SKM-1 treated with dmso at 0.1 percent for 144 hours (cell line): ENCODE results near the gene STOX1.
"Not testable (repeated sequence)": the region's sequence is repeated elsewhere in the genome, so short reads cannot be mapped to it uniquely, and the experiment has no call there.

ENCODE experiments used
- DNase-seq: peaks from one replicate; lab custom pipeline; 2025; ENCODE audit not compliant: unreplicated experiment; lab: John Stamatoyannopoulos, UW

STOX1 gene

DNA sequence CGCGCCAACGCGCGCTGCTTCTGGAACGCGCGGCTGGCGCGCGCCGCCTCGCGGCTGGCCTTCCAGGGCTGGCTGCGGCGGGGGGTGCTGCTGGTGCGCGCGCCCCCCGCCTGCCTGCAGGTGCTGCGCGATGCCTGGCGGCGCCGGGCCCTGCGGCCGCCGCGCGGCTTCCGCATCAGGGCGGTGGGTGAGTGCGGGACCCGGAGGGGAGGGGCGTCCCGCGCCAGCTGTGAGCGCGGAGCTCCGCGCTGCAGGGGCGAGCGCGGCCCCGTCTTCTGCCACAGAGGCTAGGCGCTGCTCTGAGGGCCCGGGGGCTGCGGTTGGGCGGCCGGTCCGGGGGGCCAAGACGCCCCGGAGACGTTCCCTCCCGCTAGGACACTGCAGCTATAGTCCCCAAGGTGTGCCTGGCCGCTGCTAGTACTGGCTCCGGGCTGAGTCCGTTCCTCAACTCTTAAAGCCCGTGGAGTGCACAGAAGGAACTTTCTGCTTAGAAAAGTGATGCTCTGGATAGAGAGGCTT lies 811 bp downstream of the STOX1 start:
- DNase-seq: not testable (repeated sequence)

DNA sequence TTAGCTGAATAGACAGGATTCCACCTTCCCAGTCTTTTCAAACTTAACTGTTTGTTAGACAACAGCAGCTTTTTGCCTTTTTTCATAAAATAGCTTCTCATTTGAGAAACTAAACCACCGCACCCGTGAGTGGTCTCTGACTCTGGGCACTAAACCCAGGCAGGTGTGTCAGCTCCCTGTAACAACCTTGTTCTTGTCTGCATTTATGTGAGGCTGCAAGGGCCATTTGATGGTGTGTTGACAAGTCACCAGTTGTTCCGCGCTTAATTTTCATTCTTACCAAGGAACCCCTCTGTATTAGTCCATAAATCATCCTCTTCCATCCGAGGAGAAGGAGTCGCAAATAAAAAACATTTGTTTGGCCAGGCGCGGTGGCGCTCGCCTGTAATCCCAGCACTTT lies 1.5 kb downstream of the STOX1 start:
- DNase-seq: no peak

DNA sequence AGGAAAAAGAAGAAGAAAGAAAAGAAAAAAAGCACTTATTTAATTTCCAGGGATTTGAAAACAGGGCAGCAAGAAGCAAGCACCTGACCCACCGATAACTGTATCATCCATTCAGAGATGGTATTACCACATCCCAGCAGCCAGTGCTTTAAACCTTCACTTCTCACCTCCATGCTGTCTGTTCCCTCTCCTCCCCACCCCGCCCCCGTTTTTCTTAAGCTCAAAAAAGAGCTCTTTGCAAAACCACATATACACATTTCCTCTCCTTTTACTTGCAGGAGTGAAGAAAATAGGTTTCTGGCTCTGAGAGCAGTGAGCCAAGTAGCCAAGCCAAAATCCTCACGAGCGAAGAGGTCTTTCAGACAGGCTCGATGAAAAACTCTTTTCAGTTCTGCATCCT lies 2.2 kb downstream of the STOX1 start:
- no peak for DNase-seq

DNA sequence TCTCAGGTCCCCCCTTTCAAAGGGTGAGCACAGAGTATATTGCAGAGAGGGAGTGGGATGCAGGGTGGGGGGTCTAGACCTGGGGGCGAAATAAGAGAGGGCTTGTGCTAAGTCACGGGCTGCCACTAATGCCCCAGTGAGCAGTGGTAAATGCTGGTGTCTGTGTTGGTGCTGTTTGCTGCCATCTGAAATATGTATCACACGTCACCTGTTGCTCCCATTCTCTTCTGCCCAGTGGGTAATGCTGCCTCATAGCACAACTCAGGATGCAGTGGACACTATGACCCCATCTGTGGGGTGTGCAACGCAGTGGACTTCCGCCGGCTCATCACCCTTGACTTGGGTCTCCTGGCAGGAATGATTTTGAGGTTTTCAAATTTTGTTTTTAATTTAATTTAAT lies 2.6 kb downstream of the STOX1 start:
- no peak for DNase-seq

DNA sequence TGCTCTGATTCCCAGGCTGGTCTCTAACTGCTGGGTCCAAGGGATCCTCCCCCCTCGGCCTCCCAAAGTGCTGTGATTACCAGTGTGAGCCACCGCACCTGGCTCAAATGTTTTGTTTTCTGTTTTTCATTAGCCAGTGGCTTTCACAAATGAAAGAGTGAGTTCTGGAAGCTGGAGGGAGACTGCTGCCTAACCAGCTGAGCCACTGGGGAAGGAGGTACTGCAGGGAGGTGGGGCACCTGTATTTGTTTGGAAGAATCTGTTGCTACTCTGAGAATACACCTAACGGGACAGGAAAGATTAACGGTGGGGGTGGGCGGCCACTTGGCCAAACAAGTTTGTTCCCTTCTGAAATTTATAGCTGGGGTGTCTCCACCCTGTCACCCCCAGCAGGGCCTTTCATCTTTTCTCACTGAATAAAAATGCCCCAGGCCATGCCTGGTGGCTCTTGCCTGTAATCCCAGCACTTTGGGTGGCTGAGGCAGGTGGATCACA lies 4.7 kb downstream of the STOX1 start:
- DNase-seq: no peak

DNA sequence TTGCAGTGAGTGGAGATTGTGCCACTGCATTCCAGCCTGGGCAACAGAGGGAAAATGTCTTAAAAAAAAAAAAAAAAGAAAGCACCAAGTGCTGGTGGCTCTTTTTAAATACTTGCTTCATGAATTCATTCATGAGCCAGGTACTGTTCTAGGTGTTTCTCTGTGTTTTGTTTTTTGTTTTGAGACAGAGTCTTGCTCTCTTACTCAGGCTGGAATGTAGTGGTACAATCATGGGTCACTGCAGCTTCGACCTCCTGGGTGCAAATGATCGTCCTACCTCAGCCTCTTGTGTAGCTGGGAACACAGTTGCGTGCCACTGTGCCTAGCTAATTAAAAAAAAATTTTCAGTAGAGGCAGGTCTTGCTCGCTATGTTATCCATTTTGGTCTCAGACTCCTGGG lies 5.3 kb downstream of the STOX1 start:
- DNase-seq: no peak

DNA sequence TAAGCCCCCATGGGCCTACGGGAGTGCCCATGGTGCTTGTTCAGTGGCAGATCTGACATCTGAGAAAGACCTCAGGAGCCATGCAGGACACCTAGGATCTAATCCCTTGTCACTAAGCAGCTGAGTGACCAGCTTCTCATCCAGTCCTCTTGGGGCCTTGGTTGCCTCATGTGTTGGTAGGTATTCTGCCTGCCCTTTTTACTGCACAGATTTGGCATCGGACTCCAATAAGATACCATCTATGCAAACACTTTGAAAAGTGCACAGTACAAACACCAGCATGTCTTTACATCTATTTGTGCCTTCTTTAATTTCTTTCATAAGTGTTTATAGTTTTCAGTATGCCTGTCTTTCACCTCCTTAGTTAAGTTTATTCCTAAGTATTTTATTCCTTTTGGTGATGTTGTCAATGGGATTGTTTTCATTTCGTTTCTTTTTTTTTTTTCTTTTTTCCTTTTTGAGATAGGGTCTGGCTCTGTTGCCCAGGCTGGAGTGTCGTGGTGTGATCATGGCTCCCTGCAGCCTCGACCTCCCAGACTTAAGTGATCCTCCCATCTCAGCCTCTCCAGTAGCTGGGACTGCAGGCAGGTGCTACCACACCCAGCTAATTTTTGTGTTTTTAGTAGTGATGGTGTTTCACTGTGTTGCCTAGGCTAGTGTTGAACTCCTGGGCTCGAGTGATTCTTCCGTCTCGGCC lies 10.4 kb downstream of the STOX1 start:
- DNase-seq: no peak

DNA sequence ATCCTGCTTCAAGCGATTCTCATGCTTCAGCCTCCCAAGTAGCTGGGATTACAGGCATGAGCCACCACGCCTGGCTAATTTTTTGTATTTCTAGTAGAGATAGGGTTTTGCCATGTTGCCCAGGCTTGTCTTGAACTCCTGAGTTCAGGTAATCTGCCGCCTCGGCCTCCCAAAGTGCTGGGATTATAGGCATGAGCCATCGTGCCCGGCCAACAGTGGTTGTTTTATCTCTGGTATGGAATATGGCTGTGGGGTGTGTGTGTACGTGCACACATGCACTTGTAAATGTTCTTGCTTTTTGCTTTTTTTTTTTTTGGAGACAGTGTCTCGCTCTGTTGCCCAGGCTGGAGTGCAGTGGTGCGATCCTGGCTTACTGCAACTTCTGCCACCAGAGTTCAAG lies 13.3 kb downstream of the STOX1 start:
- DNase-seq: not testable (repeated sequence)

DNA sequence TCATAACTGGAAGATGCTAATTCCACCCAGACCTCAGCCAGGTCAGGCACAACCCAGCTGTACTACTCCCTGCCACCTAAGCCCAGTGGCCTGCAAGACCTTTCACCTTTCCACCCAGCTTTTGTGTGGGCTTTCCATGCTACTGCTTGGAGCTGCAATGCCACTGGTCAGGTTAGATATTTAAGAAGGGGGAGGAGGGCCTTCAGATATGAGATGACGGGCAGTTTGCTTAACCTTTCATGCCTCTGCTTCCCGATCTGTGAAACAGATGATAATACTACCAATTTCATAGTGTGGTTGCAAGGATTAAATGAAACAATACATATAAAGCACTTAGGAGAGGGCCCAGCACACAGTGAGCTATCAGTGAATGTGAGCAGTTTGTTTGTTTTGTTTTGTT lies 20.9 kb downstream of the STOX1 start:
- DNase-seq: no peak

DNA sequence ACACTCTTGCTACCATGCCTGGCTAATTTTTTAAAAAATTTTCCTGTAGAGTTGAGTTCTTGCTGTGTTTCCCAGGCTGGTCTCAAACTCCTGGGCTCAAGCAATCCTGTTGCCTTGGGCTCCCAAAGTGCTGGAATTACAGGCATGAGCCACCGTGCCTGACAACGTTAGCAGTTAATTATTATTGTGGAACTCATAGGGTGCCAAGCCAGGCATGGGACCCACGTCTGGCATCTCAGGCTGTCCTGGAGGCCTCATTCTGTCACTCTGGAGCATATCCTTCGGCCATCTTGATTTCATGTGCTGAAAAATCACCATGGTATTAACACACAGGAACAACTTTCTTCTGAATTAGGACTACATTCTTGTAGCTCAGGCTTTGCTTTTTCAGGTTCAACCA lies 21.5 kb downstream of the STOX1 start:
- DNase-seq: no peak

DNA sequence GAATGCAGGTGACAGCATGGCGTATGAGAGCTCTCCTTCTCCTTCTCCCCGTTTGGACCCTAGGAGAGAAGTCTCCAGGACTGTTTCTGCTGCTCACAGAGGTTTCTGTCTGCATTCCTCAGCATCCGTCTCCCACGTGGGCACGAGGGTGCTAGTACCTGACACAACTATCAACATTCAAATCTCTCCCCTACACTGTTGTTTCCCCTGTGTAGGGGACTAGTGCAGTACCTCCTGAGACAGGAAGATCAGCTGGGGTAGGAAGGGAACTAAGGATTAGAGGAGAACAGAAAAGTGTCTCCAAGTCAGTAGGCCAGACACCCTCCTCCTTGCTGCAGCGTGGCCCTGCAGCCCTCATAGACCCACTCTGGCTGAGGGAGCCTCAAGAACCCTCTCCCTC lies 29.0 kb downstream of the STOX1 start:
- no peak for DNase-seq

DNA sequence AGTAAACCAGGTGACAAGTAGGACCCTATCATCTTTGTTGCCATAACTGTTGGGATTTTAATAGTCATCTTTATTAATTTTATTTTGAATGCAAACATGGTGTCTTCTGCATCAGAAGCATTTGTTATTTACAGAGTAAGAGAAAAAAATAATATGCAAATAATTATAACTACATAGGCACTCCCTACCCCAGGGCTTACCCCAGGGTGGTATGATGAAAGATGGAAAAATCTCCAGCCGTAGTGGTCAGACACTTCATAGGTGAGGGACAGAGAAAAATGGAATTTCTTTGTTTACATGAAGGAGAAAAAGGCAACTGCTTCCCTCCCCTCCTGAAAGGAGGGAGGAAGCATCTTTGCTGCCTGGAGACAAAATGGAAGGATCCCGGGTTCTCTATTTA lies 29.7 kb downstream of the STOX1 start:
- DNase-seq: no peak

DNA sequence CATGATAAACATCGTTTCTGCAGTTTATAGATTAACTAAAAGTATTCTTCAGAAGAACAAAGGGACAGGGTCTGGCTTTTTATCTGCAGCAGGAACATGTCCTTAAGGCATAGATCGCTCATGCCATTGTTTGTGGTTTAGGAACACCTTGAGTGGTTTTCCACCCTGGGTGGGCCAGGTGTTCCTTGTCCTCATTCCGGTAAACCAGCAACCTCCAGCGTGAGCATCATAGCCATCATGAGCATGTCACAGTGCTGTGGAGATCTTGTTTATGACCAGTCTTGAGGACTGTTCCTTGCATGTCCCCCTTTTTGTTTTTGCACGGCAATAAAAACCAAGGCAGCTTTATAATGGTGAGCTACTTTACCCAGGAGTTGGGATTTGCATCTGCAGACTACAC lies 33.9 kb downstream of the STOX1 start:
- DNase-seq: no peak

DNA sequence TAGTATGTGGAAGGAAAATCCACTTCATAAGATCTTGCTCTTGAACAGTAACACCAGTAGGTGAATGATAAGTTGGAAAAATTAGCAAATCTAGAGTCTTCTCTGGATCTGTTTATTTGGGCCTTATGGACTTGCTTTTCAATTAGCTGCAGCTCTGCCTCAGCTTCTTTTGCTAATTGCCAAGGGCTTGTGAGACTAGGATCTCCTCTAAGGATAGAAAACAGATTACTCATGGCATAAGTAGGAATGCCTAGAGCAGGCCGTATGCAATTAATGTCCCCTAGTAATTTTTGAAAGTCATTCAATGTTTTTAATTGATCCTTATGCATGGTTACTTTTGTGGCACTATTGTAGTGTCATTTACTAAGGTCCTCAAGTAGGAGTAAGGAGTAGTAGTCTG lies 37.3 kb downstream of the STOX1 start:
- DNase-seq: no peak

DNA sequence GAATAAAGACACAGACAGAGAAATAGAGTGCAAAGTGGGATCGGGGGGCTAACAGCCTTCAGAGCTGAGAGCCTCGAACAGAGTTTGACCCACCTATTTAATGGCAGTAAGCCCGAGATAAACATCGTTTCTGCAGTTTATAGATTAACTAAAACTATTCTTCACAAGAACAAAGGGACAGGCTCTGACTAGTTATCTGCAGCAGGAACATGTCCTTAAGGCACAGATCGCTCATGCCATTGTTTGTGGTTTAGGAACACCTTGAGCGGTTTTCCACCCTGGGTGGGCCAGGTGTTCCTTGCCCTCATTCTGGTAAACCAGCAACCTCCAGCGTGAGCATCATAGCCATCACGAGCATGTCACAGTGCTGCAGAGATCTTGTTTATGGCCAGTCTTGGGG lies 40.8 kb downstream of the STOX1 start:
- DNase-seq: not testable (repeated sequence)

DNA sequence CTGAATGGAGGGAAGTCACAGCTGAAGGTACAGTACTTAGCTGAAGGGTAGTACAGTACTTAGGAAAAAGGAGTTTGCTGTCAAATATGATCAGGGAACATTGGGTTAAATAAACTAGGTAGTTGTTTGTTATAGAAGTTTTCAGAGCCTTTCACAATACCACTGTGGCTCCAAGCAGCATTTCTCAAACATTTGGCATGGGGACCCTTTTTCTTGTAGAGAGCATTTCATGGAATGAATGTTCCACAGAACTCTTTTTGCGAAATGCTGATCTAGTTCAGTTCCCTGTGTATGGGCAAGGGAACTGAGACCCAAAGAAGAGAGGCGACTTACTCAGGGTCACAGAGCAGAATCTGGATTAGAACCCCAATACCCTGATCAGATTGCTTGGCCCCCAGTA lies 42.3 kb downstream of the STOX1 start:
- DNase-seq: no peak

DNA sequence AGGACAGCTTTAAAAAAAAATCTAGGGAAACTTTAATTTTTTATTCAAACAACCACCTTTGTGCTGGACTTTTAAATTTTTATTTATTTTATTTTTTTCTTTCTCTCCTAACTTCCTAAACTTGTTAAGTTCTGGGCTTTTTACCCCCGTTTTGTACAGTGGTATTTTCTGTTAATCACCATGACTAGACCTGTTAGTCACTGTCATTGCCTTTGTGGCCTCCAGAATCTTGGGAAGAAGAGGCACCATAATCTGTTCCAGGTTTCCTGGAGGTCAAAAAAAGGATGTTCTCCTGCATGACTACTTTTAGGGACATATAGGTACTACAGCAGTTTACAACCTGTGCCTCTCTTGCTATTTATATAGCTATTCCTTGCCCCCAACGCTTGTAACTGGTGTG lies 42.7 kb downstream of the STOX1 start:
- DNase-seq: no peak

DNA sequence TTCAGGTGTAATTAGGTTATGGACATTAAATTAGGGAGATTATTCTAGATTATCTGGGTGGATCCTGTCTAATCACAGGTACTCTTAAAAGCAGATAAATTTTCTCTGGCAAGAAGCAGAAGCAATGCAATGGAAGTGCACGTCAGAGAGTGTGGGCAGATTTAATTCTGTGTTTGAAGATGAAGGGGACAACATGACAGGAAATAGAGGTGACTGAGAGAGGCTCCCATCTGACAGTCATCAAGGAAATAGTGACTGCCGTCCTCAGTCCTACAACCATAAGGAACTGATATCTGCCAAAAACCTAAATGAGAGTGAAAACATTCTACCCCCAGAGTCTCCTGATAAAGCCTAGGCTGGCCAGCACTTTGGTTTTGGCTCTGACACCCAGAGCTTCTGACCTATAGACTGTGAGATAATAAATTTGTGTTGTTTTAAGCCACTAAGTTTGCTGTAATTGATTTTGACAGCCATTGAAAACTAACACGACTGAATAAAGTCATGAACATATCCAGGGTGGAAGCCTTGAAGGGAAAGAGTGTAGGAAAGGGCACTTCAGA lies 43.3 kb downstream of the STOX1 start:
- no peak for DNase-seq

DNA sequence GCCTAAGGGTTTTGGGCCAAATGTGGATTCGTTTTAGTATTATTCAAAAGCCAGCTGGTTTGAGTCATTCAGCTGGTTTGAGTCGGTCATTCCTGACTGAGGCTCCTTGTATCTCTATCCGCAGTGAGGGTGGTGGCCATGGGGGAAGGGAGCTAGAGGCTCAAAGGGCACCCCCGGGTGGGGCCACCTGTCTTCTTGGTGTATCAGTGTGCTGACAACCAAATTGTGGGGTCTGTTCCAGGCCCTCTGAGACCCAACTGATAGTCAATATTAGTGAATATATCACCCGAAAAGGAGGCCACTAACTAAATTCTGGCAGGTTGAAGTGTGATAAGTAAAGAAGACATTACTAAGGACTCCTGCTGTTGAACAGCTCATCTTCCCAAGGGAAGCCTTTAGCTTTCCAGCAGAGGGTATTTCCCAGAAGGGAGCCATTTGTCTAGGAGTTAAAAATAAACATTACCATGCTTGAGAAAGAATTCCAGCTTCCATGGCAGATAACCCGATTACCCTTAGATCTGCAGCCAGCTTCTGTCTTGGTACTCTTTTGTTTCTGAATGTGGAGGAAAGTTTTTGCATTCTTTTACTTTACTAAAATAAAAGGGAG lies 43.9 kb downstream of the STOX1 start:
- no peak for DNase-seq

DNA sequence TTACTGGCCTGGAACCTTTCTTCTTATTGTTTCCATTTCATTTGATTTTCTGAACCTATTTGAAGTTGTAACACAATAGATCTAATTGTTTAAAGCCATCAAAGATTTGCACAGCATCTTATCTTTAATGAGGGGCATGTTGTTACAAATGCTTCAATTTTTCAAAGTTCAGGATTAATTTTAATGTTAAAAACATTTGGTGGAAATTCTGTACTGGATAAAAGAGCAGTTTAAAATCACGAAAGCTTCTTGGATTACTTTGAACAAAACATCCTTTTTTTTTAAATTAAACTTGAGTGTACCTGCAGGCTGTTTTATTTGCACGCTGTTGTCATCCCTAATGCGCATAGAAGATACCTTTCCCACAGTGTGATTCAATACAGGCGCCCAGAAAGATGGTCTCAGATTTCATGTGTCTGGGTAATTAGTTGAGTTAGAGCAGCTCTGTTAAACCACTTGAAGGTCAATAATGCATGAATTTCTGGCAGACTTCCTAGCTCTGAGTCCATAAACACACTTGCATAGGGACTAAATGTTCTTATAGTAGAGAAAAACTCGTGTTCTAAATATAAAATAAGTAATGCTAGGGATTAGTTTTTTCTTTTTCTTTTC lies 44.5 kb downstream of the STOX1 start:
- DNase-seq: no peak

DNA sequence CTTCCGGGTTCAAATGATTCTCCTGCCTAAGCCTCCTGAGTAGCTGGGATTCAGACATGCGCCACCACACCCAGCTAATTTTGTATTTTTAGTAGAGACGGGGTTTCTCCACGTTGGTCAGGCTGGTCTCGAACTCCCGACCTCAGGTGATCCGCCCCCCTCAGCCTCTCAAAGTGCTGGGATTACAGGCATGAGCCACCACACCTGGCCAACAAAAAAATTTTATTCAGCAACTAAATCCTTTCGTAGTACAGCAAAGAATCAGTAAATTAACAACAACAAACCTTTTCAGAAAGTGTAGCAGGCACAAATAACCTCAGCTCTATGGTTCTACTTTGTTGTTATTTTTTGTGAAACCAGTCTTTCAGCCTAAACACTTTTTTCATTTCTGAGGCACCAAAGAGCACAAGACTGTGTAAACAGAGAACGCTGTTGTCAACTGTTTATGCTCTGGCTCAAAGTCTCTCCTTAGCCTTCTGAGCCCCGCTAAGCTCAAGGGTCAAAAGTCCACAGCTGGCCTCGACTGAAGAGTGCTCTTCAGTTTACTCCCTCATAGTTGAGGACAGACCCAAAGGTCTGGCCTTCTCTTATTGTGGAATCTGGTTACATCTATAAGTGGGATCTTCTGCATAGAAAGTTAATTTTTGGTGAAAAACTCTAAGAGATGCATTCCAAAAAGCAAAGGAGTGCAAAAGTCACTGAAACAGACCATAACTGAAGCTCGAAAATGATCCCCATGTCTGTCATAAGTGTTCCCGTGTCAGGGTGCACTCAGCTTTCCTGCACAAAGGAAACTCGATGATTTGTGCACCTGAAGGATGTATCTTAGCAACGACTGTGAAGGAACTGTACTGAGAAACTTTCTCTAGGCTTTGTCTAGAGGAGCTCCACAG lies 49.2 kb downstream of the STOX1 start:
- DNase-seq: no peak
